Measurements from ENCODE around the gene MUC12.

GRCh38 chr7:100959894-100960293, 9.5 kb upstream of the MUC12 start:
- TF ChIP-seq, protein P1, sequence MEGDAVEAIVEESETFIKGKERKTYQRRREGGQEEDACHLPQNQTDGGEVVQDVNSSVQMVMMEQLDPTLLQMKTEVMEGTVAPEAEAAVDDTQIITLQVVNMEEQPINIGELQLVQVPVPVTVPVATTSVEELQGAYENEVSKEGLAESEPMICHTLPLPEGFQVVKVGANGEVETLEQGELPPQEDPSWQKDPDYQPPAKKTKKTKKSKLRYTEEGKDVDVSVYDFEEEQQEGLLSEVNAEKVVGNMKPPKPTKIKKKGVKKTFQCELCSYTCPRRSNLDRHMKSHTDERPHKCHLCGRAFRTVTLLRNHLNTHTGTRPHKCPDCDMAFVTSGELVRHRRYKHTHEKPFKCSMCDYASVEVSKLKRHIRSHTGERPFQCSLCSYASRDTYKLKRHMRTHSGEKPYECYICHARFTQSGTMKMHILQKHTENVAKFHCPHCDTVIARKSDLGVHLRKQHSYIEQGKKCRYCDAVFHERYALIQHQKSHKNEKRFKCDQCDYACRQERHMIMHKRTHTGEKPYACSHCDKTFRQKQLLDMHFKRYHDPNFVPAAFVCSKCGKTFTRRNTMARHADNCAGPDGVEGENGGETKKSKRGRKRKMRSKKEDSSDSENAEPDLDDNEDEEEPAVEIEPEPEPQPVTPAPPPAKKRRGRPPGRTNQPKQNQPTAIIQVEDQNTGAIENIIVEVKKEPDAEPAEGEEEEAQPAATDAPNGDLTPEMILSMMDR (IDR thresholded peaks at IDR 0.05), result no peak
- no peak for TF ChIP-seq ZFX (IDR thresholded peaks at IDR 0.05; ENCODE audit: borderline replicate concordance)

Data from 22Rv1 (cell line).